ENCODE results near the gene ZFHX2. TPM values are rescaled to one million over a fixed set of nuclear protein-coding genes. Genes with fewer than 3 reads are reported as not detected.
A peak's percentile ranks its signal among the peaks of the same experiment; 100 is the strongest.

ZFHX2 gene
- total RNA-seq, 2 donors from 2014 or later, result 1.8 to 2.0 TPM

GRCh38 chr14:23564181-23564812 lies 12.7 kb upstream of the ZFHX2 start:
- no peaks in the 10 kb centered on the region for H3K36me3 ChIP-seq
- no peaks in the 10 kb centered on the region for H3K27me3 ChIP-seq
- H3K9ac ChIP-seq (ENCODE audit: low read depth in 2 of 2, low read length in 2 of 2), result no peak overlapping the region
- no peak for TF ChIP-seq CTCF (IDR thresholded peaks at IDR 0.05)
- H3K4me1 ChIP-seq, result no peaks in the 10 kb centered on the region
- H3K9me3 ChIP-seq, result no peaks in the 10 kb centered on the region
- no peak overlapping the region for H3K4me3 ChIP-seq
- intact Hi-C loops (cut with DNase I), result no loop called here
- peak; percentile 21 for DNase-seq
- no peak overlapping the region for H3K27ac ChIP-seq

- Histone ChIP-seq H3K36me3 (no peaks in the 10 kb centered on the region), H3K4me1 (no peaks in the 10 kb centered on the region), H3K27ac (no peak overlapping the region), H3K27me3 (no peaks in the 10 kb centered on the region), H3K9ac (ENCODE audit: low read depth in 2 of 2, low read length in 2 of 2) (no peak overlapping the region), H3K4me3 (no peak overlapping the region), H3K9me3 (no peaks in the 10 kb centered on the region)
- DNase-seq, result no peak
- intact Hi-C loops (cut with DNase I), result loop anchor here (2.0 kb wide), 1 partner anchor 87 kb away; no protein-coding TSS in a partner anchor
- TF ChIP-seq CTCF (IDR thresholded peaks at IDR 0.05), result no peak
Measured at GRCh38 chr14:23563473-23564180, 12.1 kb upstream of the ZFHX2 start.

GRCh38 chr14:23562822-23563472 lies 11.4 kb upstream of the ZFHX2 start:
- Histone ChIP-seq H3K27ac (no peak overlapping the region), H3K4me1 (no peaks in the 10 kb centered on the region), H3K9me3 (no peaks in the 10 kb centered on the region), H3K36me3 (no peaks in the 10 kb centered on the region), H3K27me3 (no peaks in the 10 kb centered on the region), H3K9ac (ENCODE audit: low read depth in 2 of 2, low read length in 2 of 2) (no peak overlapping the region), H3K4me3 (no peak overlapping the region)
- intact Hi-C loops (cut with DNase I), result loop anchor here (2.0 kb wide), 1 partner anchor 86 kb away; no protein-coding TSS in a partner anchor
- DNase-seq, result peak; percentile 37
- TF ChIP-seq CTCF (IDR thresholded peaks at IDR 0.05), result peak; percentile 92

GRCh38 chr14:23561873-23562821 lies 10.6 kb upstream of the ZFHX2 start:
- no peaks in the 10 kb centered on the region for H3K9me3 ChIP-seq
- no peak for TF ChIP-seq CTCF (IDR thresholded peaks at IDR 0.05)
- no peak overlapping the region for H3K27ac ChIP-seq
- intact Hi-C loops (cut with DNase I), result loop anchor here (2.0 kb wide), 1 partner anchor 85 kb away; no protein-coding TSS in a partner anchor
- H3K4me1 ChIP-seq, result no peaks in the 10 kb centered on the region
- H3K36me3 ChIP-seq, result no peaks in the 10 kb centered on the region
- no peak for DNase-seq
- H3K27me3 ChIP-seq, result no peaks in the 10 kb centered on the region
- no peak overlapping the region for H3K9ac ChIP-seq (ENCODE audit: low read depth in 2 of 2, low read length in 2 of 2)
- H3K4me3 ChIP-seq, result no peak overlapping the region

- H3K27ac ChIP-seq, result no peak overlapping the region
- H3K36me3 ChIP-seq, result no peaks in the 10 kb centered on the region
- DNase-seq, result no peak
Measured at GRCh38 chr14:23561259-23561658, 9.7 kb upstream of the ZFHX2 start.

More at GRCh38 chr14:23561259-23561658, 9.7 kb upstream of the ZFHX2 start:
- no peaks in the 10 kb centered on the region for H3K27me3 ChIP-seq
- intact Hi-C loops (cut with DNase I), result no loop called here
- H3K4me1 ChIP-seq, result no peaks in the 10 kb centered on the region
- H3K9ac ChIP-seq (ENCODE audit: low read depth in 2 of 2, low read length in 2 of 2), result no peak overlapping the region
- H3K9me3 ChIP-seq, result no peaks in the 10 kb centered on the region
- H3K4me3 ChIP-seq, result no peak overlapping the region
- no peak for TF ChIP-seq CTCF (IDR thresholded peaks at IDR 0.05)

Measured in colonic mucosa (tissue), 4 donors.